GM19035 (cell line): Measurements from ENCODE around the gene TMEM175.
A peak's percentile ranks its signal among the peaks of the same experiment; 100 is the strongest.

Experiments used
- ATAC-seq: cut with Tn5 transposase; IDR thresholded peaks from one replicate; pipeline ENCODE4 v1.9.1; 2021; ENCODE audit not compliant: unreplicated experiment

Gene TMEM175

GRCh38 chr4:931960-932712, at the start of gene TMEM175, which contains the start of gene GAK:
Gene TMEM175 (plus strand): TSS chr4:932460. CDS start chr4:947740, 15,280 bp downstream.
Gene GAK (minus strand): TSS chr4:932316. CDS start chr4:932187, 129 bp downstream.
- ATAC-seq: peak; percentile 93

GRCh38 chr4:882646-883045, 49.6 kb upstream of the TMEM175 start:
- ATAC-seq: no peak

- ATAC-seq: no peak
Observed at GRCh38 chr4:883377-884095, 48.7 kb upstream of the TMEM175 start.

GRCh38 chr4:884259-884658, 48.0 kb upstream of the TMEM175 start:
- ATAC-seq: no peak

- no peak for ATAC-seq
Observed at GRCh38 chr4:884896-885295, 47.4 kb upstream of the TMEM175 start.

- no peak for ATAC-seq
Observed at GRCh38 chr4:885353-885752, 46.9 kb upstream of the TMEM175 start.

GRCh38 chr4:886244-886643, 46.0 kb upstream of the TMEM175 start:
- no peak for ATAC-seq

GRCh38 chr4:887034-887763, 45.1 kb upstream of the TMEM175 start:
- ATAC-seq: no peak

- no peak for ATAC-seq
Observed at GRCh38 chr4:888029-888428, 44.2 kb upstream of the TMEM175 start.

GRCh38 chr4:889516-889915, 42.7 kb upstream of the TMEM175 start:
- no peak for ATAC-seq

- ATAC-seq: no peak
Observed at GRCh38 chr4:890036-890695, 42.1 kb upstream of the TMEM175 start.

GRCh38 chr4:891747-892146, 40.5 kb upstream of the TMEM175 start:
- no peak for ATAC-seq

GRCh38 chr4:892780-893179, 39.5 kb upstream of the TMEM175 start:
- ATAC-seq: no peak

GRCh38 chr4:893276-893994, 38.8 kb upstream of the TMEM175 start:
- ATAC-seq: no peak

- ATAC-seq: no peak
Observed at GRCh38 chr4:893995-894705, 38.1 kb upstream of the TMEM175 start.

GRCh38 chr4:895596-895995, 36.7 kb upstream of the TMEM175 start:
- ATAC-seq: no peak

GRCh38 chr4:896216-896615, 36.0 kb upstream of the TMEM175 start:
- no peak for ATAC-seq

GRCh38 chr4:896630-897029, 35.6 kb upstream of the TMEM175 start:
- ATAC-seq: no peak

GRCh38 chr4:898123-898522, 34.1 kb upstream of the TMEM175 start:
- ATAC-seq: no peak
